Measurements from ENCODE around the gene TMEM61. TPM values are rescaled to one million over a fixed set of nuclear protein-coding genes. Genes with fewer than 3 reads are reported as not detected.

The TMEM61 gene
- total RNA-seq, 2 experiments from 2014 or later, result not detected

DNA sequence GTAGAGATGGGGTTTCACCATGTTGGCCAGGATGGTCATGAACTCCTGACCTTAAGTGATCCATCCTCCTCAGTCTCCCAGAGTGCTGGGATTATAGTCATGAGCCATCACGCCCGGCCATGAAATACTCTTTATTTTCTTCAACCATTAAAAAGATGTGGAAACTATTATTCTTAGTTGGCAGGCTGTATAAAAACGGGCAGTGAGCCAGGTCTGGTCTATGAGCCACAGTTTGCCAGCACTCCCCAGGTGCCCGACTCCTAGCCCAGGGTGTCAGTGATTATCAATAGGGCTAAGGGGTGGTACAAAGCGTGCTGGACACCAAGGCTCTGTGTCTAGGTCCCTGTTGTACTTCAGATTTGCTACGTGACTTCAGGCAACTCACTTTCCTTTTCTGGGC lies 3.7 kb upstream of the TMEM61 start:
- TF ChIP-seq, protein P1, sequence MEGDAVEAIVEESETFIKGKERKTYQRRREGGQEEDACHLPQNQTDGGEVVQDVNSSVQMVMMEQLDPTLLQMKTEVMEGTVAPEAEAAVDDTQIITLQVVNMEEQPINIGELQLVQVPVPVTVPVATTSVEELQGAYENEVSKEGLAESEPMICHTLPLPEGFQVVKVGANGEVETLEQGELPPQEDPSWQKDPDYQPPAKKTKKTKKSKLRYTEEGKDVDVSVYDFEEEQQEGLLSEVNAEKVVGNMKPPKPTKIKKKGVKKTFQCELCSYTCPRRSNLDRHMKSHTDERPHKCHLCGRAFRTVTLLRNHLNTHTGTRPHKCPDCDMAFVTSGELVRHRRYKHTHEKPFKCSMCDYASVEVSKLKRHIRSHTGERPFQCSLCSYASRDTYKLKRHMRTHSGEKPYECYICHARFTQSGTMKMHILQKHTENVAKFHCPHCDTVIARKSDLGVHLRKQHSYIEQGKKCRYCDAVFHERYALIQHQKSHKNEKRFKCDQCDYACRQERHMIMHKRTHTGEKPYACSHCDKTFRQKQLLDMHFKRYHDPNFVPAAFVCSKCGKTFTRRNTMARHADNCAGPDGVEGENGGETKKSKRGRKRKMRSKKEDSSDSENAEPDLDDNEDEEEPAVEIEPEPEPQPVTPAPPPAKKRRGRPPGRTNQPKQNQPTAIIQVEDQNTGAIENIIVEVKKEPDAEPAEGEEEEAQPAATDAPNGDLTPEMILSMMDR (IDR thresholded peaks at IDR 0.05), result no peak
- CTCF ChIA-PET, result interaction anchor here (2.4 to 2.7 kb wide), 2 partner anchors 27 to 31 kb away, joined by 10 to 12 read pairs; no protein-coding TSS in a partner anchor
- no peak for DNase-seq
- Mint-ChIP-seq H3K27me3 (peaks cover 27% of the 10 kb centered on the region), H3K27ac (no peak overlapping the region), H3K36me3 (ENCODE audit: low read depth) (no peaks in the 10 kb centered on the region), H3K9me3 (no peaks in the 10 kb centered on the region), H3K4me3 (no peak overlapping the region), H3K4me1 (ENCODE audit: low read depth) (peaks cover 2% of the 10 kb centered on the region)
- intact Hi-C loops (cut with micrococcal nuclease), result no loop called here
- ATAC-seq, result no peak
- POLR2A ChIA-PET, result no interaction called here

DNA sequence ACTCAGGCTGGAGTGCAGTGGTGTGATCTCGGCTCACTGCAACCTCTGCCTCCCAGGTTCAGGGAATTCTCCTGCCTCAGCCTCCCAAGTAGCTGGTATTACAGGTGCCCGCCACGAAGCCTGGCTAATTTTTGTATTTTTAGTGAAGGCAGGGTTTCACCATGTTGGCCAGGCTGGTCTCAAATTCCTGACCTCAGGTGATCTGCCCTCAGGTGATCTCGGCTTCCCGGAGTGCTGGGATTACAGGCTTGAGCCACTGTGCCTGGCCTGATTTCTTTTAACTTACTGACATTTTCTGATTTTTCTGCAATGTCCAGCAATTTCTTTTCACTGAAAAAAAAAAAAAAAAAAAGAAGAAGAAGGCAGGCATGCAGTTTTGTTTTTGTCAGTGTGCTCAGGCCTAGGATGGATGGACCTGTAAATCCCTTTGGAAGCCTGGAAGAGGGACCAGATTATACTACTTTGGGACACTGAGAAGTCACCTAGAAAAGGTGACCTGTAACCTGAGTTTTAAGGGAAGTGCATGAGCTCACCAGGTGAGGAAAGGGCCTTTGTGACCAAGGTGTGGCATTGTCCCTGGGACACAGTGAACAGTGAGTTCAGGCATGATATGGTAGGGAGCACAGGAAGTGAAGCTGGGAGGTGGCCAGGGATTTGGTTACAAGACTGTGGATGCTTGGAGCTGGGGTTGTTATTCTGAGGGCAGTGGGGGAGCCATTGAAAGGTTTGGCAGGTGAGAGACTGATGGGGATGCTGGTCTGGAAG lies 2.7 kb upstream of the TMEM61 start:
- intact Hi-C loops (cut with micrococcal nuclease), result no loop called here
- peaks cover 32% of the 10 kb centered on the region for H3K27me3 Mint-ChIP-seq

DNA sequence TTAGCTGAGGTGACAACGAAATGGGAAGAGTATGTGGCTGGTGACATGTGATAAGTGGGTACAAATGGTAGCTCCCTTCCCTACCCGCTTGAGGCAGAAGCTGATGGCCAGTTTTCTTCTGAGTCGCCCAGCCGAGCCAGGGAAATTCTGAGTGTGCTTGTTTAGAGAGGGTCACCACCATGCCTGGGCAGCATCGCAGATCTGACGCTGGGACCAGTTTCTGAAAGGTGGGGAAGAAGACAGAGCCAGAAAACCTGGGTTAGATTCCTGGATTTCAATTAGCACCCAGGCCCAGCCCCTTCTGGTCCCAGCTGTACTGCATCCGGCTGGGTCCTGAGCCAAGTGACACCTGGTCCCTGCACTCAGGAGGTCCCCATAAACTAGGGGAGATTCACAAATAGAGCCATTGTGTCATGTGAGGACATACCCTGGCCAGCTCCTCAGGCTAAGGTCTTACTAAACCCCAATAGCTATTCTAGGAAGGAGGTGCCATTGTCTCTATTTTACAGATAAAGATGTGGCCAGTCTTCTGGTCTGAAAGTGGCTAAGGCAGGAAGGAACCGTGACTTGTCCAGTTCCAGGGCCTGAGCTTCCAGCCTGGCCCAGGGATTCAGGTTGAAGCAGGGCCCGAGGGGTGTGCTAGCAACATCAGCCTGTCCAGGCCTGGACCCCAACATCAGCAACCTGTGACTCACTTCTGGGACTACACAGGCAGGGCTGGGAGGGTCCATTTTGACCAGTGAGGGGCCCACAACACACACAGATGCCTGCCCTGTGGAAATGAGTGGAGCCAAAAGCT lies 1.7 kb upstream of the TMEM61 start:
- H3K4me1 Mint-ChIP-seq (ENCODE audit: low read depth), result peaks cover 2% of the 10 kb centered on the region
- intact Hi-C loops (cut with micrococcal nuclease), result no loop called here
- no peaks in the 10 kb centered on the region for H3K36me3 Mint-ChIP-seq (ENCODE audit: low read depth)
- ATAC-seq (no peak), DNase-seq (no peak)
- POLR2A ChIA-PET, result interaction anchor here (0.6 kb wide), 1 partner anchor 13 kb away, joined by 3 read pairs; no protein-coding TSS in a partner anchor
- H3K27me3 Mint-ChIP-seq, result peaks cover 28% of the 10 kb centered on the region
- no peaks in the 10 kb centered on the region for H3K9me3 Mint-ChIP-seq
- TF ChIP-seq, protein P1 (IDR thresholded peaks at IDR 0.05), result no peak
- no peak overlapping the region for H3K4me3 Mint-ChIP-seq
- CTCF ChIA-PET, result interaction anchor here (1.2 to 2.7 kb wide), 3 partner anchors 17 to 33 kb away, joined by 6 to 12 read pairs (median 10); no protein-coding TSS in a partner anchor
- no peak overlapping the region for H3K27ac Mint-ChIP-seq

More for the DNA sequence above, 2.7 kb upstream of the TMEM61 start:
- Mint-ChIP-seq H3K27ac (no peak overlapping the region), H3K4me1 (ENCODE audit: low read depth) (peaks cover 2% of the 10 kb centered on the region), H3K9me3 (no peaks in the 10 kb centered on the region), H3K4me3 (no peak overlapping the region), H3K36me3 (ENCODE audit: low read depth) (no peaks in the 10 kb centered on the region)
- no peak for DNase-seq
- TF ChIP-seq, protein P1 (IDR thresholded peaks at IDR 0.05), result no peak
- ATAC-seq, result no peak
- CTCF ChIA-PET, result interaction anchor here (1.2 to 2.7 kb wide), 3 partner anchors 18 to 32 kb away, joined by 6 to 12 read pairs (median 10); no protein-coding TSS in a partner anchor
- POLR2A ChIA-PET, result no interaction called here

DNA sequence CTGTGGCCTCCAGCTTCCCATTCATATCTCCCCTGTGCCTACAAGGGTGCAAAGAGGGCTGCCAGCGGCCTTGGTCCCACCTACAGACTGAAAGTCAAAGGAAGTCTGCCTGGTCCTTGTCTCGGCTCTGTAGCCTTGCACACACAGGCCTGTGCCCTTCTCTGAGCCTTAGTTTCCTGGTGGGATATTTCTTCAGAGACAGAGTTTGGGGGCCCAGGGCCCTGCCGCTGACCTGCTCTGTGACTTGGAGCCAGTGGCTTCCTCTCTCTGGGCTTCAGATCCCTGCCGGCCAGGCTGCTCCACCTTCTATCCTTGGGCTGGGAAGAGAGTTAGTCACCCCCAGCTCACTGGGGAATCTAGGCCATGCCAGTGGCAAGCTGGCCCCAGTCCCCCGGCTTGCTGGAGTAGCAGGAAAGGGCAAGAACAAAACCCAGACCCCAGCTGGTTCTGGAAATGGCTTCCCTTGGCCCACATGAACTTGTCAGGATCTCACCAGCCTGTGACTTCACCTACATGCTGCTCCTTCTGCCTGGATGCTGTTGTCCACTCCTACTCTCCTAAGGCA lies 1.0 kb upstream of the TMEM61 start:
- H3K4me3 Mint-ChIP-seq, result no peak overlapping the region
- H3K36me3 Mint-ChIP-seq (ENCODE audit: low read depth), result no peaks in the 10 kb centered on the region
- DNase-seq, result no peak
- no peaks in the 10 kb centered on the region for H3K9me3 Mint-ChIP-seq
- no peak for ATAC-seq
- POLR2A ChIA-PET, result interaction anchor here (0.6 kb wide), 1 partner anchor 12 kb away, joined by 3 read pairs; no protein-coding TSS in a partner anchor
- H3K27me3 Mint-ChIP-seq, result peaks cover 28% of the 10 kb centered on the region
- TF ChIP-seq, protein P1 (IDR thresholded peaks at IDR 0.05), result no peak
- CTCF ChIA-PET, result interaction anchor here (2.4 to 2.7 kb wide), 2 partner anchors 29 to 34 kb away, joined by 10 to 12 read pairs; no protein-coding TSS in a partner anchor
- H3K4me1 Mint-ChIP-seq (ENCODE audit: low read depth), result peaks cover 2% of the 10 kb centered on the region
- intact Hi-C loops (cut with micrococcal nuclease), result no loop called here
- no peak overlapping the region for H3K27ac Mint-ChIP-seq

All from activated CD8-positive, alpha-beta T cell treated with anti-CD3 and anti-CD28 coated beads for 36 hours (primary cell).